WTC11 (cell line): Measurements from ENCODE around the gene GFRAL. TPM values are rescaled to one million over a fixed set of nuclear protein-coding genes. Genes with fewer than 3 reads are reported as not detected.

Source experiments
- ATAC-seq: fragments of 200-7000 bp; cut with Tn5 transposase; 2 replicates; pipeline ENCODE4 v1.10.0; 2021; ENCODE audit warnings: mild to moderate bottlenecking, moderate library complexity
- CTCF ChIA-PET: fragments of 300-600 bp; sonication (Branson Sonifier 250); formaldehyde crosslinking; loops from one replicate; lab custom pipeline; 2021; ENCODE audit warnings: antibody characterized with exemption; lab: Charles Lee
- POLR2A ChIA-PET: fragments of 350-600 bp; sonication (Branson Sonifier 250); formaldehyde crosslinking; loops from one replicate; lab custom pipeline; 2021; ENCODE audit warnings: antibody characterized with exemption; lab: Charles Lee
- DNase-seq: peaks from one replicate; pipeline ENCODE4 v3.0.0; 2021; ENCODE audit warnings: low spot score
- H3K27ac Mint-ChIP-seq: 2 replicates; pipeline ENCODE4 v1.8.0; 2021; ENCODE audit warnings: mixed read lengths
- H3K27me3 Mint-ChIP-seq: 2 replicates; pipeline ENCODE4 v1.8.0; 2021; ENCODE audit warnings: low read depth, mild to moderate bottlenecking, moderate library complexity, mixed read lengths
- H3K36me3 Mint-ChIP-seq: 2 replicates; pipeline ENCODE4 v1.8.0; 2021; ENCODE audit warnings: mixed read lengths
- H3K4me1 Mint-ChIP-seq: 2 replicates; pipeline ENCODE4 v1.8.0; 2022; ENCODE audit warnings: mixed read lengths
- H3K4me3 Mint-ChIP-seq: 2 replicates; pipeline ENCODE4 v1.8.0; 2021; ENCODE audit warnings: mild to moderate bottlenecking, moderate library complexity, mixed read lengths
- H3K9me3 Mint-ChIP-seq: 2 replicates; pipeline ENCODE4 v1.8.0; 2021; ENCODE audit warnings: mixed read lengths
- CBFB ChIP-seq: sonication (generic); formaldehyde crosslinking; IDR thresholded peaks from 2 replicates; pipeline ENCODE4 v1.8.1; 2022; ENCODE audit warnings: mild to moderate bottlenecking, low read depth, missing genetic modification reagents
- CREB1 ChIP-seq: sonication (generic); formaldehyde crosslinking; IDR thresholded peaks from 2 replicates; pipeline ENCODE4 v1.8.0; 2023; ENCODE audit warnings: mild to moderate bottlenecking, missing genetic modification reagents
- CREM ChIP-seq: sonication (generic); formaldehyde crosslinking; IDR thresholded peaks from 2 replicates; pipeline ENCODE4 v1.8.1; 2022; ENCODE audit warnings: mild to moderate bottlenecking, missing genetic modification reagents, moderate library complexity
- FOXJ3 ChIP-seq: sonication (generic); formaldehyde crosslinking; IDR thresholded peaks from 2 replicates; pipeline ENCODE4 v1.9.0; 2021; ENCODE audit warnings: missing genetic modification reagents, mild to moderate bottlenecking, borderline replicate concordance
- GRHL2 ChIP-seq: fragments of 250-450 bp; sonication (Bioruptor Pico); IDR thresholded peaks from 2 replicates; pipeline ENCODE4 v1.8.0; 2022; ENCODE audit warnings: mild to moderate bottlenecking, moderate library complexity; ENCODE audit not compliant: insufficient replicate concordance, severe bottlenecking
- JAZF1 ChIP-seq: fragments of 250-450 bp; sonication (Bioruptor Pico); IDR thresholded peaks from 2 replicates; pipeline ENCODE4 v1.9.0; 2021; ENCODE audit warnings: moderate library complexity, mild to moderate bottlenecking, inconsistent platforms
- SMAD3 ChIP-seq: sonication (generic); formaldehyde crosslinking; IDR thresholded peaks from 2 replicates; pipeline ENCODE4 v1.8.0; 2022; ENCODE audit warnings: missing genetic modification reagents, mild to moderate bottlenecking, borderline replicate concordance
- SOX15 ChIP-seq: fragments of 250-450 bp; sonication (Bioruptor Pico); IDR thresholded peaks from 2 replicates; pipeline ENCODE4 v1.9.0; 2021; ENCODE audit warnings: mild to moderate bottlenecking
- TP53 ChIP-seq: sonication (generic); formaldehyde crosslinking; IDR thresholded peaks from 2 replicates; pipeline ENCODE4 v1.8.1; 2023; ENCODE audit warnings: mild to moderate bottlenecking, missing genetic modification reagents
- ZBTB21 ChIP-seq: sonication (generic); formaldehyde crosslinking; IDR thresholded peaks from 2 replicates; pipeline ENCODE4 v1.8.1; 2023; ENCODE audit warnings: mild to moderate bottlenecking, missing genetic modification reagents, borderline replicate concordance
- ZNF138 ChIP-seq: sonication (generic); formaldehyde crosslinking; conservative IDR thresholded peaks from 2 replicates; pipeline ENCODE4 v1.8.1; 2022; ENCODE audit warnings: mild to moderate bottlenecking, moderate library complexity, missing genetic modification reagents
- ZNF423 ChIP-seq: fragments of 250-450 bp; sonication (Bioruptor Pico); IDR thresholded peaks from 2 replicates; pipeline ENCODE4 v2.1.2; 2022; ENCODE audit warnings: mild to moderate bottlenecking, moderate library complexity
- total RNA-seq: library from RNA; stranded (reverse); gene quantifications from 3 replicates; pipeline ENCODE4 v1.2.3, GENCODE V29; 2021
- TF ChIP-seq, protein P1 (sequence below): sonication (generic); formaldehyde crosslinking; IDR thresholded peaks from 2 replicates; pipeline ENCODE4 v1.8.1; 2023; ENCODE audit warnings: mild to moderate bottlenecking, missing genetic modification reagents
- TF ChIP-seq, protein P2 (sequence below): fragments of 250-450 bp; sonication (Bioruptor Pico); conservative IDR thresholded peaks from 2 replicates; pipeline ENCODE4 v1.9.0; 2021; ENCODE audit warnings: mild to moderate bottlenecking
- TF ChIP-seq, protein P3 (sequence below): sonication (generic); formaldehyde crosslinking; IDR thresholded peaks from 2 replicates; pipeline ENCODE4 v1.8.1; 2022; ENCODE audit warnings: low read depth, mild to moderate bottlenecking, moderate library complexity, missing genetic modification reagents, borderline replicate concordance
- TF ChIP-seq, protein P4 (sequence below): sonication (generic); formaldehyde crosslinking; IDR thresholded peaks from 2 replicates; pipeline ENCODE4 v1.8.1; 2023; ENCODE audit warnings: mild to moderate bottlenecking, missing genetic modification reagents, moderate library complexity
- TF ChIP-seq, protein P5 (sequence below): fragments of 250-450 bp; sonication (Bioruptor Pico); IDR thresholded peaks from 2 replicates; pipeline ENCODE4 v1.9.0; 2021; ENCODE audit warnings: mild to moderate bottlenecking

Gene GFRAL
- total RNA-seq, 1 experiment from 2014 or later, result not detected

DNA sequence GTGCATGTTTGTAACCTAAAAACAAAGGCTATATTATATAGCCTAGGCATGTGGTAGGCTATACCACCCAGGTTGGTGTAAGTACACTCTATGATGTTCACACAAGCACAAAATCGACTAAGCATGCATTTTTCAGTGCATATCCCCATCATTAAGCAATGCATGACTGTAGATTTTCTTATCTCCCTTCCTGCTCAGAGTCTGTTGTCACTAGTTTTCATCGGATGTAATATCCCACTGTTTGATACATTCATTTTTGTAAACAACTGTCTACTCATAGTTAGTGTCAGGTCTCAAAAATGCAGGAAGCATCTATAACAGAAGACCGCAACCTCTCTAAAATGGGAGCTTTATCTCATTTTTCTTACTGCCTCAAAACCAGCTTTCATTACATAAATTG, 70.7 kb downstream of the GFRAL start (continued):
- TF ChIP-seq SOX15 (CRISPR knock-in tag) (no peak), ZNF423 (CRISPR knock-in tag) (no peak), GRHL2 (no peak), TP53 (CRISPR knock-in tag) (no peak), JAZF1 (CRISPR knock-in tag) (no peak)
- TF ChIP-seq, protein P1, sequence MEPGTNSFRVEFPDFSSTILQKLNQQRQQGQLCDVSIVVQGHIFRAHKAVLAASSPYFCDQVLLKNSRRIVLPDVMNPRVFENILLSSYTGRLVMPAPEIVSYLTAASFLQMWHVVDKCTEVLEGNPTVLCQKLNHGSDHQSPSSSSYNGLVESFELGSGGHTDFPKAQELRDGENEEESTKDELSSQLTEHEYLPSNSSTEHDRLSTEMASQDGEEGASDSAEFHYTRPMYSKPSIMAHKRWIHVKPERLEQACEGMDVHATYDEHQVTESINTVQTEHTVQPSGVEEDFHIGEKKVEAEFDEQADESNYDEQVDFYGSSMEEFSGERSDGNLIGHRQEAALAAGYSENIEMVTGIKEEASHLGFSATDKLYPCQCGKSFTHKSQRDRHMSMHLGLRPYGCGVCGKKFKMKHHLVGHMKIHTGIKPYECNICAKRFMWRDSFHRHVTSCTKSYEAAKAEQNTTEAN (CRISPR knock-in tag), result no peak
- TF ChIP-seq, protein P2, sequence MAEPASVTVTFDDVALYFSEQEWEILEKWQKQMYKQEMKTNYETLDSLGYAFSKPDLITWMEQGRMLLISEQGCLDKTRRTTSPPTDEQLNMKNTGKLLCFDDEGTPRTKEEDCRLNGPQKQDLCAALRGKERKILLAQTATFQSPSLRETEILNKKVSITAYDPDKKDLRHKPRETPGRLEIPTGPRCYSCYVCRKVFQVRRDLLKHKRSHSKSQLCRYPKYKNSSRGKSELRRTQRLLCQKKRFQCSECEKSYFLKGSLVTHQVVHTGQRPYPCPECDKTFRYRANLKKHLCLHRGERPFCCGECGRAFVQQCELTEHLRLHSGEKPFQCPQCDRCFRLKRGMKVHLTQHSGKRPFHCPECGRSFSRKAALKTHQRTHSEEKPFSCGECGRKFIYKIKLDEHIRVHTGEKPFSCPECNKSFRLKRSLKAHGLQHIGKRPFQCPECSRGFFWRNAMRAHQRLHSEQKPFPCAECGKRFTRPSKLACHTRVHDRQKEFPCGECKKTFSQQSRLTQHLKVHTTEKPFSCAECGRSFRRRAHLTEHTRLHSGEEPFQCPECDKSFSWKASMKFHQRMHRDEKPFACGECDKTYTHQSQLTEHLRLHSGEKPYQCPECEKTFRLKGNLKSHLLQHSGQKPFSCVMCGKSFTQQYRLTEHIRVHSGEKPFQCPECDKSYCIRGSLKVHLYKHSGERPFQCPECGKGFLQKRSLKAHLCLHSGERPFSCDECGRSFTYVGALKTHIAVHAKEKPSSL (CRISPR knock-in tag), result no peak

DNA sequence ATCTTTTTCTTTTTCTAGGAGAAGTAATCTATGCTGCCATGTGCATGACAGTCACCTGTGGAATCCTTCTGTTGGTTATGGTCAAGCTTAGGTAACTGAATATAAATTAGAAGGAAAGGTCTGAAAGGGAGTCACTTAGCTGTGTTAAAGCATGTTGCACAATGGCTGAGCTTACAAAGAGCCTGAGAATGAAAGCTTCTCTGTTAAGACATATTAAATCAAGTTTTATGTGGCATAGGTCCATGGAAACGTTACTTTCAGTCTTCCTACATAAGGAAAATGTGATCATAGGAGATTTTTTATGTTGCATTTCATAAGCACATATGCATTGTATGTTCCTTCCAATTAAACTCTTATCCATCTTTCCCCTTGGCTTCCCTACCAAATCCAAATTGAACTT, 72.1 kb downstream of the GFRAL start:
- no peak for DNase-seq
- no peaks in the 10 kb centered on the region for H3K36me3 Mint-ChIP-seq
- TF ChIP-seq, protein P3, sequence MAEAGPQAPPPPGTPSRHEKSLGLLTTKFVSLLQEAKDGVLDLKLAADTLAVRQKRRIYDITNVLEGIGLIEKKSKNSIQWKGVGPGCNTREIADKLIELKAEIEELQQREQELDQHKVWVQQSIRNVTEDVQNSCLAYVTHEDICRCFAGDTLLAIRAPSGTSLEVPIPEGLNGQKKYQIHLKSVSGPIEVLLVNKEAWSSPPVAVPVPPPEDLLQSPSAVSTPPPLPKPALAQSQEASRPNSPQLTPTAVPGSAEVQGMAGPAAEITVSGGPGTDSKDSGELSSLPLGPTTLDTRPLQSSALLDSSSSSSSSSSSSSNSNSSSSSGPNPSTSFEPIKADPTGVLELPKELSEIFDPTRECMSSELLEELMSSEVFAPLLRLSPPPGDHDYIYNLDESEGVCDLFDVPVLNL, result no peak
- TF ChIP-seq CREB1 (CRISPR knock-in tag), result no peak
- TF ChIP-seq CBFB (CRISPR knock-in tag), result no peak
- TF ChIP-seq, protein P1 (CRISPR knock-in tag), result no peak
- no peak for TF ChIP-seq CREM (CRISPR knock-in tag)
- TF ChIP-seq, protein P4, sequence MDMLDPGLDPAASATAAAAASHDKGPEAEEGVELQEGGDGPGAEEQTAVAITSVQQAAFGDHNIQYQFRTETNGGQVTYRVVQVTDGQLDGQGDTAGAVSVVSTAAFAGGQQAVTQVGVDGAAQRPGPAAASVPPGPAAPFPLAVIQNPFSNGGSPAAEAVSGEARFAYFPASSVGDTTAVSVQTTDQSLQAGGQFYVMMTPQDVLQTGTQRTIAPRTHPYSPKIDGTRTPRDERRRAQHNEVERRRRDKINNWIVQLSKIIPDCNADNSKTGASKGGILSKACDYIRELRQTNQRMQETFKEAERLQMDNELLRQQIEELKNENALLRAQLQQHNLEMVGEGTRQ, result no peak
- TF ChIP-seq ZBTB21, result no peak
- TF ChIP-seq, protein P5, sequence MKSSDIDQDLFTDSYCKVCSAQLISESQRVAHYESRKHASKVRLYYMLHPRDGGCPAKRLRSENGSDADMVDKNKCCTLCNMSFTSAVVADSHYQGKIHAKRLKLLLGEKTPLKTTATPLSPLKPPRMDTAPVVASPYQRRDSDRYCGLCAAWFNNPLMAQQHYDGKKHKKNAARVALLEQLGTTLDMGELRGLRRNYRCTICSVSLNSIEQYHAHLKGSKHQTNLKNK (CRISPR knock-in tag), result no peak
- TF ChIP-seq SMAD3 (CRISPR knock-in tag), result no peak
- TF ChIP-seq FOXJ3 (CRISPR knock-in tag), result no peak
- no peak for TF ChIP-seq ZNF138
- TF ChIP-seq, all 79 proteins: peak for 0
- CTCF ChIA-PET, result no interaction called here
- no peak for ATAC-seq
- no peaks in the 10 kb centered on the region for H3K27me3 Mint-ChIP-seq
- no peaks in the 10 kb centered on the region for H3K4me1 Mint-ChIP-seq
- no peak overlapping the region for H3K4me3 Mint-ChIP-seq
- H3K9me3 Mint-ChIP-seq, result no peaks in the 10 kb centered on the region
- H3K27ac Mint-ChIP-seq, result no peak overlapping the region
- POLR2A ChIA-PET, result no interaction called here
